ENCODE measurements around the gene CFAP298. TPM values are rescaled to one million over a fixed set of nuclear protein-coding genes. Genes with fewer than 3 reads are reported as not detected.

Gene CFAP298
- total RNA-seq, 1 donor from 2014 or later, result 30.2 TPM

DNA sequence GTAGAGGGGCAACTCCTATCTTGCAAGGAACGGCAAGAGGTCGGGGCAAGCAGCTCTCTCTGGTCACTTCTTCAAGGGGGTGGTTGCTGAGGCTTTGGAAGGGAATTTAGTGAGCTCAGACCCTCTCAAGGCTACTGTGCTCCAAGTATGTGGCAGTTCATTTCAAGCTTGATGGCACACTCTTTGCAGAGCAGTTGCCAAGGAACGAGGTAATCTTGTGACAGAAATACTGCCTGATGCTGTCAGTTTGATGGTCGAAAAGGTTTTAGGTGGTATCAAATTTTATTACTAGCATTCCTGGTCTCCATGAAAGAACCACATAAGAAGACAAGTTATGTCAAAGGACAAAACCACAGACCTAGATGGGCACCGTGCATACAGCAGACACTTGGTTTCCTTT lies 13.1 kb downstream of the CFAP298 start:
- no peak for DNase-seq

DNA sequence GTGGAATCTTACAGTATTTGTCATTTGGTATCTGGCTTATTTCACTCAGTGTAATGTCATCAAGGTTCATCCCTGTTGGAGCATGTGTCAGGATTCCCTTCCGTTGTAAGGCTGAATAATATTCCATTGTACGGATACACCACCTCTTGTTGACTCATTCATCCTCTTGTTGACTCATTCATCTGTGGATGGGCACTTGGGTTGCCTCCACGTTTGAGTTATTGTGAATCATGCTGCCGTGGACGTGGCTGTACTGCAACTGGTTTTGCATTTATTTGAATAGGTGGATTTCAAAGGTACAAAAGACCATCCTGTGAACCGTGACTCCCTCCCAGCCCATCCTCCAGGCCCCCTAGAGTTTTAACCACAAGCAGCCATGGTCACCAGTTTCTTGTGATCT lies 15.0 kb downstream of the CFAP298 start:
- no peak for DNase-seq

GRCh38 chr21:32595431-32595830 lies 16.7 kb downstream of the CFAP298 start:
- no peak for DNase-seq

- DNase-seq, result no peak
Measured at GRCh38 chr21:32593690-32594089, 18.5 kb downstream of the CFAP298 start.

DNA sequence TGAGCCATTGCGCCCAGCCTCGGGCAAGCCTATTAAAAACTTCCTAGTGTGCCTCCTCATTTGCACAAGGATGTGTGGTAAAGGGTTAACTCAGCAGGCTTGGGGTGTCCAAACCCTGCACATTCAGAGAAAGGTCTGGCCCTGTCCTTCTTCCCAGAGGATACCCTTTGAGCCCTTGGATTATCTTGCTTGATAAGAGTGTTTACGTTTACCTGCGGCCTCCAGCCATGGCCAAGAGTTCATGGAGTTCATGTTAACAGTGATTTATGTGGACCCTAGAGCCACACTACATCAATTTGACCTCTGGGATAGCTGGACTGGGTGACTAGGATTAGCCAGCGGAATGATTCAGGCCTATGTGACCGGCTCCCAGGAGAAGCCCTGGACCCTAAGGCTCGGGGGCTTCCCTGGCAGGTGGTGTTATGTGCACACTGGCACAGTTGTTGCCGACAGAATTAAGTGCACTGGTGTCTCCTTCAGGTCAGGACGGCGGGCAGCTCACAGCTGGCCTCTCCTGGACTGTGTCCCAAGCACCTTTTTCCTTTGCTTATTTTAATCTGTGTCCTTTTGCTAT lies 19.2 kb downstream of the CFAP298 start:
- no peak for DNase-seq

GRCh38 chr21:32590130-32590529 lies 22.0 kb downstream of the CFAP298 start:
- no peak for DNase-seq

DNA sequence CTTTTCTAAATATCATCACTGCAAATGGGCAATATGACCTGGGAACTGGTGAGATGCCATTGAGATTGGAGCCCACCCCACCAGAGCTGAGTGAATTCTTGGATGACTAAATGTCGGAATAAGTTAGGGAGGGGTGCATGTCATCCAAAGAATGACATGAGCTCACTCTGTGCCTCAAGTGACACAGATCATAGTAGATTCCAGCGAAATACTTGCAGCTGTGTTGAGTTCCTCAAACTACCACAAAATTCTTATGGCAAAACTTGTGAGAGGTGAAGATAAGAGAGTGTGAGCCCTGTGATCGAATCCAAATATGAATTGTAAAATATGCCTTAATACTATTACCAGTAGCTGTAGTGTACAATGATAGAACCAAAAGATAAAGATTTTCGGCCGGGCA lies 24.5 kb downstream of the CFAP298 start:
- DNase-seq, result no peak

- DNase-seq, result no peak
Measured at GRCh38 chr21:32587120-32587519, 25.1 kb downstream of the CFAP298 start.

DNA sequence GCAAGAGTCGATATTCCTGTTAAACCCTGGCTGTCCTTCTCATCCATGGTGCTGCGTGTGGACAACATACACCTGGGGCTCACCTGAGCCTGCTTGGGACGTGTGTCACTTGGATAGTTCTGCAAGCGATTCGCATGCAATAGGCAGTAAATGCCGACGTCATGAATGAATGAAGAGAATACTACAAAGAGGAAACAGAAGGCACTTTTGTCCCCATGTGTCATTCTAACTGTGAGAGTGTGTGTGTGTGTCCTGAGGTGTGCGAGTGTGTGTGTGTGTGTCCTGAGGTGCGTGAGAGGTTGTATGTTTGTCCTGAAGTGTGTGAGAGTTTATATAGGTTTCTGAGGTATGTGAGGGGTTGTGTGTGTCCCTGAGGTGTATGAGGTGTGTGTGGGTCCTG lies 26.2 kb downstream of the CFAP298 start:
- no peak for DNase-seq

DNA sequence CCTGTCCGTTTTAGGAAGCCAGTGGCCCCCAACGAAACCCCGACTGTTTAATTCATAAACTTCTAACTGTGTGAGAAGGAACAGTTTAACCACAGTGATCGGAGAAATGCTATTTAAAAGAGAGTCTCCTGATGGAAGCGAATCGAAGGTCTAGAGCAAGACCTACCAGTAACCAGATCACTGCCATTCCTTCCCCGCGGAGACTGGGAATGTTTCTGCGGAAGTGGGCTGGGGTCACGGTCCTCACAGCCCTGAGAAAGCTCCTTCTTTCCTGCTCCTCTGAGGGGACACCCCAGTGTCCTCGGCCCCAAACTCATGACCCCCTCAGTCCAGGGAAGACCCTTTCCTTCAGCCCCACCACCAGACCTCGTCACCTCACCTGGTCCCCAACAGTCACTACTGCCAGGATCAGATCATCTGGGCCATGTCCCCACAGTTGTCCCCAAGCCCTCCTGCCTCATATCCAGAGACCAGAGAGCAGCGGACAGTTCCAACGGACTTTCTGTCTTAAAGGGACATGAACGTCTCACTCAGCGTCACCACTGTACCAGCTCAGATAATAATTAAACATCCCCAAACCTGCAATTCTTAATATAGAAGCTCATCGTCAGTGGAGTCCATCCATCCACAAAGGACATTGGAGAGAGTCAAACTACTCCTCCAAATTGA lies 27.0 kb downstream of the CFAP298 start, which contains the start of gene TCP10L:
Gene TCP10L (minus strand): TSS at position 482 of the 669 bp plus-strand sequence. CDS start 1,219 bp downstream, outside the sequence.
- DNase-seq, result no peak

- no peak for DNase-seq
Measured at GRCh38 chr21:32584472-32584871, 27.7 kb downstream of the CFAP298 start.

GRCh38 chr21:32581732-32582131 lies 30.4 kb downstream of the CFAP298 start:
- DNase-seq, result no peak

DNA sequence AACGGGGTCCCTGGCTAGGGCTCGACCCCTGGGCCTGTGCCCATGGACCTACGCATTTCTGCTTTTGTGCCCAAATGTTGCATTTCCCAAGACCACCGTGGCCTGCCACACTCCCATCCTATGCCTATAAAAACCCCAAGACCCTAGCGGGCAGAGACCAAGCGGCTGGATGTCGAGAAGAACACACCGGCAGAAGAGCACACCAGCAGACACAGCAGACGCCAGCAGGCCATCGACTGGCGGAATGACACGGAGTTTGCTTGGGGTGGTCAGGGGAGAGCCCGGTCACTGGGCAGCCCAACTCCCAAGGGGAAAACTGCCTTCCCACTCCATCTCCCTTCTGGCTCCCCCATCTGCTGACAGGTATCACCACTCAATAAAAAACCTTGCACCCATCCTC lies 31.2 kb downstream of the CFAP298 start:
- no peak for DNase-seq

GRCh38 chr21:32578107-32578691 lies 34.0 kb downstream of the CFAP298 start:
- DNase-seq, result no peak

GRCh38 chr21:32576011-32576410 lies 36.2 kb downstream of the CFAP298 start:
- no peak for DNase-seq

GRCh38 chr21:32574946-32575925 lies 36.9 kb downstream of the CFAP298 start:
- DNase-seq, result no peak

- DNase-seq, result no peak
Measured at GRCh38 chr21:32572574-32573420, 39.4 kb downstream of the CFAP298 start.

DNA sequence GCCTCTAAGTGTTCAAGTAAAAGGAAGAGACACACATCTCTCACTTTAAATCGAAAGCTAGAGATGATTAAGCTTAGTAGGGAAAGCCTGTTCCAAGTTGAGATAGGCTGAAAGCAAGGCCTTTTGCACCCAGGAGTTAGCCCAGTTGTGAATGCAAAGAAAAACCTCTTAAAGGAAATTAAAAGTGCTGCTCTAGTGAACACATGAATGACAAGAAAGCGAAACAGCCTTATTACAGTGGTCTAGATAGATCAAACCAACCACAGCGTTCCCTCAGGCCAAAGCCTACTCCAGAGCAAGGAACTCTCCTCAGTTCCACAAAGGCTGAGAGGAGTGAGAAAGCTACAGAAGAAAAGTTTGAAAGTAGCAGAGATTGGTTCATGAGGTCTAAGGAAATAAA lies 41.7 kb downstream of the CFAP298 start:
- DNase-seq, result no peak

GRCh38 chr21:32569261-32570230 lies 42.6 kb downstream of the CFAP298 start:
- peak; percentile 90 for DNase-seq

DNA sequence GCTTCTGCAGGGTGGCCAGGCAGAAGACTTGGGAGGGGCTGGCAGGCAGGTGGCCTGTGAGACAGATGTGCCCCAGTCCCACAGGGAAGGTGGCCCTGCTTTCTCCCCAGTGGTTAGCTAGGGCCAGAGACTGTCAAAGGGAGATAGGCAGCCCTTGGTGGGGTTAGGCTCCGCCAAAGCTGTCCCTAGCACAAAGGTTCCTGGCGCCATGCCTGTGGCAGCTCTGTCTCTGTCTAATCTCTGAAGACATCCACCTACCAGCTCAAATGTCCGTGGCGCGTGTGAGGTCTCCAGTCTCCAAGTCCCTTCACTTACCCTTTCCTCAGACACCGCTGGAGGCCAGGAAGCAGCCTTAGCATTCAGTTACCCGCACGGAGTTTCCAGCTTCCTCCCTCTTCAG lies 44.6 kb downstream of the CFAP298 start:
- DNase-seq, result no peak

Measured in tongue (tissue), 2 donors.